ENCODE results near the gene CNTRL. TPM values are rescaled to one million over a fixed set of nuclear protein-coding genes. Genes with fewer than 3 reads are reported as not detected.

CNTRL gene
- total and polyA plus RNA-seq, 12 donors, result 7.4 to 19.1 (median 9.7) TPM

DNA sequence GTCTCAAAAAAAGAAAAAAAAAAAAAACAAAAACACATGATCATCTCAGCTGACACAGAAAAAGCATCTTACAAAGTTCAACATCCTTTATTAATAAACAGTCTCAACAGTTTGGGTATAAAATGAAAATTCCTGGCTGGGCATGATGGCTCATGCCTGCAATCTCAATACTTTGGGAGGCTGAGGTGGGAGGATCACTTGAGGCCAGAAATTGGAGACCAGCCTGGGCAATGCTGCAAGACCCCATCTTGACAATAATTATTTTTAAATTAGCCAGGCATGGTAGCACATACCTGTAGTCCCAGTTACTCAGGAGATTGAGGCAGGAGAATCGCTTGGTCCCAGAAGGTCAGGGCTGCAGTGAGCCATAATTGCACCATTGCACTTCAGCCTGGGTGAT, 7.9 kb upstream of the CNTRL start:
- Histone ChIP-seq H3K36me3 (replicated peaks in 1 of 2) (no peaks in the 10 kb centered on the region), H3K4me1 (replicated peaks in 1 of 2) (no peaks in the 10 kb centered on the region), H3K4me3 (no peak overlapping the region), H3K27ac (no peak overlapping the region), H3K27me3 (no peaks in the 10 kb centered on the region), H3K9me3 (replicated peaks in 1 of 3) (no peaks in the 10 kb centered on the region)
- TF ChIP-seq, protein P1, sequence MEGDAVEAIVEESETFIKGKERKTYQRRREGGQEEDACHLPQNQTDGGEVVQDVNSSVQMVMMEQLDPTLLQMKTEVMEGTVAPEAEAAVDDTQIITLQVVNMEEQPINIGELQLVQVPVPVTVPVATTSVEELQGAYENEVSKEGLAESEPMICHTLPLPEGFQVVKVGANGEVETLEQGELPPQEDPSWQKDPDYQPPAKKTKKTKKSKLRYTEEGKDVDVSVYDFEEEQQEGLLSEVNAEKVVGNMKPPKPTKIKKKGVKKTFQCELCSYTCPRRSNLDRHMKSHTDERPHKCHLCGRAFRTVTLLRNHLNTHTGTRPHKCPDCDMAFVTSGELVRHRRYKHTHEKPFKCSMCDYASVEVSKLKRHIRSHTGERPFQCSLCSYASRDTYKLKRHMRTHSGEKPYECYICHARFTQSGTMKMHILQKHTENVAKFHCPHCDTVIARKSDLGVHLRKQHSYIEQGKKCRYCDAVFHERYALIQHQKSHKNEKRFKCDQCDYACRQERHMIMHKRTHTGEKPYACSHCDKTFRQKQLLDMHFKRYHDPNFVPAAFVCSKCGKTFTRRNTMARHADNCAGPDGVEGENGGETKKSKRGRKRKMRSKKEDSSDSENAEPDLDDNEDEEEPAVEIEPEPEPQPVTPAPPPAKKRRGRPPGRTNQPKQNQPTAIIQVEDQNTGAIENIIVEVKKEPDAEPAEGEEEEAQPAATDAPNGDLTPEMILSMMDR (IDR thresholded peaks at IDR 0.05), result no peak
- no peak for TF ChIP-seq POLR2A (IDR thresholded peaks at IDR 0.05)
- 98 to 100% (median 100%) methylated on average over 1 of the region's 1 CpG for WGBS, 4 donors
- no peak for DNase-seq
- intact Hi-C loops (cut with DNase I), result no loop called here

DNA sequence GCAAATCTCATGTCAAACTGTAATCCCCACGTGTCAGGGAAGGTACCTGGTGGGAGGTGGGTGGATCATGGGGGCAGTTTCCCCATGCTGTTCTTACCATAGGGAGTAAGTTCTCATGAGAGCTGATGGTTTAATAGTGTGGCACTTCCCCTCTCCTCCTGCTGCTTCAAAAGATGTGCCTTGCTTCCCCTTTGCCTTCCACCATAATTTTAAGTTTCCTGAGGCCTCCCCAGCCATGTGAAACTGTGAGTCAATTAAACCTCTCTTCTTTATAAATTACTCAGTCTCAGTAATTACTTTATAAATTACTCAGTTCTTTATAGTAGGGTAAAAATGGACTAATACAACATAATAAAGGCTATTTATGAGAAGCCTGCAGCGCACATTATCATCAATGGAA, 7.1 kb upstream of the CNTRL start:
- TF ChIP-seq, protein P1 (IDR thresholded peaks at IDR 0.05), result no peak
- no peak for TF ChIP-seq POLR2A (IDR thresholded peaks at IDR 0.05)
- no peak for DNase-seq
- Histone ChIP-seq H3K4me1 (replicated peaks in 1 of 2) (peaks cover 0 to 5% of the 10 kb centered on the region in 2 donors), H3K4me3 (no peak overlapping the region), H3K9me3 (replicated peaks in 1 of 3) (no peaks in the 10 kb centered on the region), H3K27ac (no peak overlapping the region), H3K27me3 (no peaks in the 10 kb centered on the region), H3K36me3 (replicated peaks in 1 of 2) (no peaks in the 10 kb centered on the region)
- intact Hi-C loops (cut with DNase I), result no loop called here
- WGBS, 4 donors, result 76 to 96% (median 82%) methylated on average over 2 of the region's 2 CpGs

DNA sequence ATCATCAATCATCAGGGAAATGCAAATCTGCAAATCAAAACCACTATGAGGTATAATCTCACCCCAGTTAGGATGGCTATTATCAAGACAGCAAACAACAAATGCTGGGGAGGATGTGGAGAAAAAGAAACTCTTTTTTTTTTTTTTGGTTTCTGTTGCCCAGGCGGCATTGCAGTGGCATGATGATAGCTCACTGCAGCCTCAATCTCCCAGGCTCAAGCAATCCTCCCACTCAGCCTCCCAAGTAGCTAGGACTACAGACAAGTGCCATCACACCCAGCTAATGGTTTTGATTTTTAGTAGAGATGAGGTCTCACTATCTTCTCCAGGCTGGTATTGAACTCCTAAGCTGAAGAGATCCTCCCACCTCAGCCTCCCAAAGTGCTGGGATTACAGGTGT, 5.4 kb upstream of the CNTRL start:
- no peaks in the 10 kb centered on the region for H3K9me3 ChIP-seq (replicated peaks in 1 of 3)
- no peaks in the 10 kb centered on the region for H3K27me3 ChIP-seq
- no peak for DNase-seq
- TF ChIP-seq POLR2A (IDR thresholded peaks at IDR 0.05), result no peak
- TF ChIP-seq, protein P1 (IDR thresholded peaks at IDR 0.05), result no peak
- no peaks in the 10 kb centered on the region for H3K36me3 ChIP-seq (replicated peaks in 1 of 2)
- 92 to 100% (median 94%) methylated on average over 1 of the region's 1 CpG for WGBS, 4 donors
- peaks cover 5 to 16% of the 10 kb centered on the region in 2 donors for H3K4me1 ChIP-seq (replicated peaks in 1 of 2)
- no peak overlapping the region for H3K4me3 ChIP-seq
- intact Hi-C loops (cut with DNase I), result no loop called here
- H3K27ac ChIP-seq, result no peak overlapping the region

DNA sequence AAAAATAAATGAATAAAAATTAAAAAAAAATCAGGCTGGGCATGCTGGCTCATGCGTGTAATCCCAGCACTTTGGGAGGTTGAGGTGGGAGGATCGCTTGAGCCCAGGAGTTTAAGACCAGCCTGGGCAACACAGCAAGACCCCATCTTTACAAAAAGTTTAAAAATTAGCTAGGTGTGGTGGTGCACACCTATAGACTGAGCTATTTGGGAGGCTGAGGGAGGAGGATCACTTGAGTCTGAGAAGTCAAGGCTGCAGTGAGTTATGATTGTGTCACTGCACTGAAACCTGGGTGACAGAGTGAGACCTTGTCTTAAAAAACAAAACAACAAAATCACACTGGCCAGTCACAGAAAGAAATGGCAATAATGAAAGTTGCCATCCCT, 3.4 kb upstream of the CNTRL start:
- intact Hi-C loops (cut with DNase I), result no loop called here
- Histone ChIP-seq H3K36me3 (replicated peaks in 1 of 2) (no peaks in the 10 kb centered on the region), H3K27me3 (no peaks in the 10 kb centered on the region), H3K4me3 (peak overlapping the region in 2 of 4 donors; percentile 22 to 59), H3K9me3 (replicated peaks in 1 of 3) (no peaks in the 10 kb centered on the region), H3K27ac (peak overlapping the region; percentile 37 to 83 (median 64)), H3K4me1 (replicated peaks in 1 of 2) (peaks cover 5 to 22% of the 10 kb centered on the region in 2 donors)
- 91 to 100% (median 94%) methylated on average over 2 of the region's 2 CpGs for WGBS, 4 donors
- no peak for TF ChIP-seq POLR2A (IDR thresholded peaks at IDR 0.05)
- TF ChIP-seq, protein P1 (IDR thresholded peaks at IDR 0.05), result no peak
- no peak for DNase-seq
